Astrocyte (in vitro differentiated cells and primary cell): ENCODE results near the gene DRGX.

Experiments
- EZH2 ChIP-seq: IDR thresholded peaks from 2 replicates; pipeline ENCODE4 v1.6.1; 2012; ENCODE audit warnings: mild to moderate bottlenecking, low read length, inconsistent platforms; ENCODE audit not compliant: insufficient read depth
- TF ChIP-seq, protein P1 (sequence below): IDR thresholded peaks from 2 replicates; pipeline ENCODE4 v1.5.1; 2011; ENCODE audit warnings: low read depth, mild to moderate bottlenecking, inconsistent platforms, low read length, moderate library complexity; ENCODE audit not compliant: insufficient read depth

- TF ChIP-seq, protein P1, sequence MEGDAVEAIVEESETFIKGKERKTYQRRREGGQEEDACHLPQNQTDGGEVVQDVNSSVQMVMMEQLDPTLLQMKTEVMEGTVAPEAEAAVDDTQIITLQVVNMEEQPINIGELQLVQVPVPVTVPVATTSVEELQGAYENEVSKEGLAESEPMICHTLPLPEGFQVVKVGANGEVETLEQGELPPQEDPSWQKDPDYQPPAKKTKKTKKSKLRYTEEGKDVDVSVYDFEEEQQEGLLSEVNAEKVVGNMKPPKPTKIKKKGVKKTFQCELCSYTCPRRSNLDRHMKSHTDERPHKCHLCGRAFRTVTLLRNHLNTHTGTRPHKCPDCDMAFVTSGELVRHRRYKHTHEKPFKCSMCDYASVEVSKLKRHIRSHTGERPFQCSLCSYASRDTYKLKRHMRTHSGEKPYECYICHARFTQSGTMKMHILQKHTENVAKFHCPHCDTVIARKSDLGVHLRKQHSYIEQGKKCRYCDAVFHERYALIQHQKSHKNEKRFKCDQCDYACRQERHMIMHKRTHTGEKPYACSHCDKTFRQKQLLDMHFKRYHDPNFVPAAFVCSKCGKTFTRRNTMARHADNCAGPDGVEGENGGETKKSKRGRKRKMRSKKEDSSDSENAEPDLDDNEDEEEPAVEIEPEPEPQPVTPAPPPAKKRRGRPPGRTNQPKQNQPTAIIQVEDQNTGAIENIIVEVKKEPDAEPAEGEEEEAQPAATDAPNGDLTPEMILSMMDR, result no peak
- TF ChIP-seq EZH2, result no peak
Observed at GRCh38 chr10:49396666-49396999, 744 bp upstream of the DRGX start.
